Measurements from ENCODE around the gene FKBP5.

DNA sequence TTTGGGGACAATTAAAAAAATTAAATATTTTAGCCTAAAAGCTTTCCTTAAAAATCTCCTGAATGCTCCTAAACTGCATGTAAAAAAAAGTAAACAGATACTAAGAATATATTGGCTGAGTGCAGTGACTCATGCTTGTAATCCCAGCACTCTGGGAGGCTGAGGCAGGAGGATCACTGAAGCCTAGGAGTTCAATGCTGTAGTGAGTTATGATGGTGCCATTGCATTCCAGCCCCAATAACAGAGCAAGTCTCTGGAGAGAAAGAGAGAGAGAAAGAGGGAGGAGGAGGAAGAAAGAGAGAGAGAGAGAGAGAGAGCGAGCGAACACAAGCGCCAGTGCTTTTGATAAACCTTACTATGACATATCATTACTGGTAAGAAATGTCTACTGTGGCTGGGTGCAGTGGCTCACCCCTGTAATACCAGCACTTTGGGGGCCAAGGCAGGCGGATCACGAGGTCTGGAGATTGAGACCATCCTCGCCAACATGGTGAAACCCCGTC, 58.8 kb downstream of the FKBP5 start:
- TF ChIP-seq, protein P1, sequence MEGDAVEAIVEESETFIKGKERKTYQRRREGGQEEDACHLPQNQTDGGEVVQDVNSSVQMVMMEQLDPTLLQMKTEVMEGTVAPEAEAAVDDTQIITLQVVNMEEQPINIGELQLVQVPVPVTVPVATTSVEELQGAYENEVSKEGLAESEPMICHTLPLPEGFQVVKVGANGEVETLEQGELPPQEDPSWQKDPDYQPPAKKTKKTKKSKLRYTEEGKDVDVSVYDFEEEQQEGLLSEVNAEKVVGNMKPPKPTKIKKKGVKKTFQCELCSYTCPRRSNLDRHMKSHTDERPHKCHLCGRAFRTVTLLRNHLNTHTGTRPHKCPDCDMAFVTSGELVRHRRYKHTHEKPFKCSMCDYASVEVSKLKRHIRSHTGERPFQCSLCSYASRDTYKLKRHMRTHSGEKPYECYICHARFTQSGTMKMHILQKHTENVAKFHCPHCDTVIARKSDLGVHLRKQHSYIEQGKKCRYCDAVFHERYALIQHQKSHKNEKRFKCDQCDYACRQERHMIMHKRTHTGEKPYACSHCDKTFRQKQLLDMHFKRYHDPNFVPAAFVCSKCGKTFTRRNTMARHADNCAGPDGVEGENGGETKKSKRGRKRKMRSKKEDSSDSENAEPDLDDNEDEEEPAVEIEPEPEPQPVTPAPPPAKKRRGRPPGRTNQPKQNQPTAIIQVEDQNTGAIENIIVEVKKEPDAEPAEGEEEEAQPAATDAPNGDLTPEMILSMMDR (conservative IDR thresholded peaks at IDR 0.05; ENCODE audit: low read depth, low read length): no peak
- TF ChIP-seq EZH2 (IDR thresholded peaks at IDR 0.05; ENCODE audit: low read length, unreplicated experiment): no peak
- TF ChIP-seq EZH2phosphoT487 (IDR thresholded peaks at IDR 0.05; ENCODE audit: borderline replicate concordance, low read length): no peak

Measured in PC-3 (cell line).